DMS79 treated with DMSO at 0.1 percent for 48 hours (cell line): ENCODE results near the gene NXN.
"Not testable (repeated sequence)": the region's sequence is repeated elsewhere in the genome, so short reads cannot be mapped to it uniquely, and the experiment has no call there.

Source experiments
- DNase-seq: peaks from one replicate; lab custom pipeline; 2025; lab: John Stamatoyannopoulos, UW

Gene NXN

GRCh38 chr17:767076-767475 is 212.5 kb downstream of the NXN start:
- DNase-seq = no peak

GRCh38 chr17:760371-760770 is 219.2 kb downstream of the NXN start:
- no peak for DNase-seq

GRCh38 chr17:759964-760363 is 219.6 kb downstream of the NXN start:
- DNase-seq = no peak

GRCh38 chr17:756010-756567 is 223.5 kb downstream of the NXN start:
- DNase-seq = not testable (repeated sequence)

GRCh38 chr17:755319-755961 is 224.1 kb downstream of the NXN start:
- DNase-seq = not testable (repeated sequence)

GRCh38 chr17:753418-753817 is 226.2 kb downstream of the NXN start:
- no peak for DNase-seq

GRCh38 chr17:752620-753219 is 226.9 kb downstream of the NXN start:
- peak; percentile 34 for DNase-seq

- peak; percentile 68 for DNase-seq
Measured at GRCh38 chr17:752002-752619, 227.5 kb downstream of the NXN start, which contains the start of gene GEMIN4. TSS of gene GEMIN4 (minus strand) at chr17:752264. CDS start at chr17:752142, 122 bp downstream.

GRCh38 chr17:751269-752001 is 228.1 kb downstream of the NXN start:
- peak; percentile 22 for DNase-seq

- DNase-seq = peak; percentile 76
Measured at GRCh38 chr17:750431-751037, 229.0 kb downstream of the NXN start.

GRCh38 chr17:749359-749758 is 230.2 kb downstream of the NXN start:
- DNase-seq = not testable (repeated sequence)
